BJ (cell line): ENCODE results near the gene SHISA8. TPM values are rescaled to one million over a fixed set of nuclear protein-coding genes. Genes with fewer than 3 reads are reported as not detected.

Experiments
- CTCF ChIA-PET: fragments of 350-600 bp; formaldehyde crosslinking; extraction: SDS; loops from one replicate; lab custom pipeline; 2021; ENCODE audit warnings: antibody characterized with exemption, inconsistent platforms; lab: Yijun Ruan, JAX
- POLR2A ChIA-PET: fragments of 300-600 bp; sonication (Branson Sonifier 250); formaldehyde crosslinking; extraction: SDS; loops from one replicate; lab custom pipeline; 2021; ENCODE audit warnings: antibody characterized with exemption; lab: Charles Lee
- DNase-seq: peaks from one replicate; pipeline ENCODE4 v3.0.0-alpha.2; 2011; ENCODE audit warnings: low read depth
- H3K27me3 ChIP-seq: 2 replicates; pipeline ENCODE4 v1.6.0; 2011; ENCODE audit warnings: low read length; ENCODE audit not compliant: control insufficient read depth, insufficient read depth
- H3K36me3 ChIP-seq: 2 replicates; pipeline ENCODE4 v1.5.1; 2011; ENCODE audit warnings: low read length; ENCODE audit not compliant: control insufficient read depth, insufficient read depth
- H3K4me3 ChIP-seq: 2 replicates; pipeline ENCODE4 v1.5.1; 2011; ENCODE audit warnings: low read depth, mild to moderate bottlenecking, control low read depth, low read length
- CTCF ChIP-seq: IDR thresholded peaks from 2 replicates; pipeline ENCODE4 v1.5.1; 2011; ENCODE audit warnings: low read depth, mild to moderate bottlenecking, control low read depth, inconsistent platforms, low read length, moderate library complexity; ENCODE audit not compliant: insufficient read depth
- polyA minus RNA-seq: library from RNA; depleted of rRNA, polyadenylated mRNA; stranded (reverse); fragments of >200 nt; gene quantifications from 2 replicates; pipeline ENCODE4 v1.2.3, GENCODE V29; 2011; rRNA and poly(A)+ RNA removed
- polyA plus RNA-seq: library from polyadenylated mRNA; depleted of rRNA; stranded (reverse); fragments of >200 nt; gene quantifications from 2 replicates; pipeline ENCODE4 v1.2.3, GENCODE V29; 2011; rRNA removed

The SHISA8 gene
- polyA plus RNA-seq (not detected in 2 replicates), polyA minus RNA-seq (not detected in 2 replicates)

GRCh38 chr22:41915035-41915785 is at the start of gene SHISA8:
Gene SHISA8, minus strand, starts transcription at chr22:41915074. Its CDS starts 407 bp downstream, at chr22:41914667.
- POLR2A ChIA-PET, result interaction anchor here (0.6 to 0.7 kb wide), 2 partner anchors 32 to 258 kb away, joined by 5 to 9 read pairs; partner anchors contain the start of gene CENPM
- CTCF ChIA-PET, result interaction anchor here (0.7 kb wide), 1 partner anchor 11 kb away, joined by 4 read pairs; no protein-coding TSS in a partner anchor

GRCh38 chr22:41964112-41964491 is 49.2 kb upstream of the SHISA8 start:
- DNase-seq, result no peak
- ChIA-PET CTCF (interaction anchor here (0.8 to 2.2 kb wide), 8 partner anchors 127 to 511 kb away, joined by 3 to 9 read pairs (median 4); partner anchors contain the start of gene NDUFA6), POLR2A (no interaction called here)
- no peaks in the 10 kb centered on the region for H3K36me3 ChIP-seq
- H3K27me3 ChIP-seq, result no peaks in the 10 kb centered on the region
- H3K4me3 ChIP-seq, result no peak overlapping the region
- no peak for TF ChIP-seq CTCF

More at GRCh38 chr22:41915035-41915785, at the start of gene SHISA8:
- Histone ChIP-seq H3K27me3 (peaks cover 45% of the 10 kb centered on the region), H3K36me3 (no peaks in the 10 kb centered on the region), H3K4me3 (0 out of 2 replicates have a peak within 1 kb of the TSS, but pooled peaks have one; percentile 12)
- no peak for TF ChIP-seq CTCF
- DNase-seq, result no peak

- Histone ChIP-seq H3K36me3 (no peaks in the 10 kb centered on the region), H3K4me3 (no peak overlapping the region), H3K27me3 (no peaks in the 10 kb centered on the region)
- ChIA-PET POLR2A (no interaction called here), CTCF (interaction anchor here (1.0 to 2.2 kb wide), 6 partner anchors 127 to 481 kb away, joined by 3 to 9 read pairs (median 4); partner anchors contain the start of gene NDUFA6)
- no peak for DNase-seq
- no peak for TF ChIP-seq CTCF
Observed at GRCh38 chr22:41963453-41964111, 48.7 kb upstream of the SHISA8 start.

- Histone ChIP-seq H3K27me3 (no peaks in the 10 kb centered on the region), H3K4me3 (no peak overlapping the region), H3K36me3 (no peaks in the 10 kb centered on the region)
- ChIA-PET CTCF (interaction anchor here (0.9 to 4.2 kb wide), 4 partner anchors 8 to 260 kb away, joined by 3 to 19 read pairs (median 8); partner anchors contain the start of gene CENPM), POLR2A (no interaction called here)
- DNase-seq, result no peak
- no peak for TF ChIP-seq CTCF
Observed at GRCh38 chr22:41957941-41958556, 43.2 kb upstream of the SHISA8 start.
